HepG2 (cell line): Measurements from ENCODE around the gene GABBR2.

ENCODE experiments used
- CTCF ChIP-seq: sonication (generic); formaldehyde crosslinking; IDR thresholded peaks from 2 replicates; pipeline ENCODE4 v1.5.0; 2020; ENCODE audit warnings: mild to moderate bottlenecking, missing genetic modification reagents, moderate library complexity
- NCOA5 ChIP-seq: sonication (generic); formaldehyde crosslinking; IDR thresholded peaks from 2 replicates; pipeline ENCODE4 v1.4.0; 2020; ENCODE audit warnings: missing genetic modification reagents
- REPIN1 ChIP-seq: sonication (generic); formaldehyde crosslinking; IDR thresholded peaks from 2 replicates; pipeline ENCODE4 v1.8.0; 2022; ENCODE audit warnings: missing genetic modification reagents, low read depth, mild to moderate bottlenecking, borderline replicate concordance

DNA sequence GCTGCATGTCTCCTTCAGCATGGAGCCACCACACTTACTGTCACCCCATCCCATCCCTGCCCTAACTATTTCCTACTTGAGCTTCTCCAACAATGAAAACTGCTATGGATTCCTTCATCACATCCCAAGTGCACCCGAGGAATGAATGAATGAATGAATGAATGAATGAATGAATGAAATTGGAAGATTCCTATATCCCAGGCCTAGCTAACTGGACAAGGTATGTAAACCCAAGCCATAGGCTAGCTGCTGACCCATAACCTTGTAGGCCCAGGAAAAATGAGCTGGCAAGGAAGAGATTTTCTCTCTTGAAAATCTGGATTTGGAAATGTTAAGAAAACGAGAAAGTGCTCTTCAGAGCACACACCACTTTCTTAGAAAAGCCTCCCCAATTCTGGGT is 97.4 kb downstream of the GABBR2 start:
- TF ChIP-seq NCOA5 (CRISPR knock-in tag) (no peak), CTCF (CRISPR knock-in tag) (no peak), REPIN1 (CRISPR knock-in tag) (no peak)
